Type B pancreatic cell (in vitro differentiated cells): ENCODE measurements around the gene MIPEP. TPM values are rescaled to one million over a fixed set of nuclear protein-coding genes. Genes with fewer than 3 reads are reported as not detected.

Experiments
- DNase-seq: peaks from one replicate; pipeline ENCODE4 v3.0.0; 2021; ENCODE audit warnings: mixed read lengths; ENCODE audit not compliant: unreplicated experiment; ENCODE audit errors: extremely low spot score
- H3K27ac Mint-ChIP-seq: 2 replicates; pipeline ENCODE4 v1.8.0; 2021; ENCODE audit warnings: mild to moderate bottlenecking, mixed read lengths
- H3K27me3 Mint-ChIP-seq: 2 replicates; pipeline ENCODE4 v1.8.0; 2021; ENCODE audit warnings: mixed read lengths
- H3K36me3 Mint-ChIP-seq: 2 replicates; pipeline ENCODE4 v1.8.0; 2021; ENCODE audit warnings: mixed read lengths
- H3K4me1 Mint-ChIP-seq: one replicate; pipeline ENCODE4 v1.8.0; 2021; ENCODE audit warnings: mixed read lengths; ENCODE audit not compliant: unreplicated experiment
- H3K4me3 Mint-ChIP-seq: 2 replicates; pipeline ENCODE4 v1.8.0; 2021; ENCODE audit warnings: mild to moderate bottlenecking, mixed read lengths
- H3K9me3 Mint-ChIP-seq: 2 replicates; pipeline ENCODE4 v1.8.0; 2021; ENCODE audit warnings: mixed read lengths
- total RNA-seq: library from RNA; stranded (reverse); gene quantifications from 2 replicates; pipeline ENCODE4 v1.2.1, GENCODE V29; 2021; ENCODE audit warnings: low replicate concordance
- TF ChIP-seq, protein P1 (sequence below): fragments of 200-600 bp; sonication (generic); conservative IDR thresholded peaks from 2 replicates; pipeline ENCODE4 v1.5.0; 2021; ENCODE audit warnings: antibody characterized with exemption, mild to moderate bottlenecking

Gene MIPEP
- total RNA-seq, 1 donor from 2014 or later: 29.9 TPM

DNA sequence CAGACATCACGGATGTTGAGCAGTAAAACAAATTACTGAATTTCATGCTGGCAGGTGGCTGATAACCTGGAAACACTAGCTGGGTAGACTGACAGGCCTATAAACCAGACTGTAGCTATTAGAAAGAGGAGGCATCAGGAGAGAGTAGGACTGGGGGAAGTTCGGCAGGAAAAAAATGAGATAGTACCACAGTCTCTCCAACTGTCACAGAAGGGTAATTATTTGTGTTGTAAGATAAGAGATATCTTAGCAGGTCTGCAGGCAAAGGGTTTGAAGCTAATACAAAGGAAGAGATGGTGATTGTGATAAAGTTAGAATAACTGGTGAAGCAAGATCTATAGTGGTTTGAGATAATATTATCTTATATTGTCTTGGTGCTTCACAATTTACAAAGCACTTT, 41.7 kb downstream of the MIPEP start:
- TF ChIP-seq, protein P1, sequence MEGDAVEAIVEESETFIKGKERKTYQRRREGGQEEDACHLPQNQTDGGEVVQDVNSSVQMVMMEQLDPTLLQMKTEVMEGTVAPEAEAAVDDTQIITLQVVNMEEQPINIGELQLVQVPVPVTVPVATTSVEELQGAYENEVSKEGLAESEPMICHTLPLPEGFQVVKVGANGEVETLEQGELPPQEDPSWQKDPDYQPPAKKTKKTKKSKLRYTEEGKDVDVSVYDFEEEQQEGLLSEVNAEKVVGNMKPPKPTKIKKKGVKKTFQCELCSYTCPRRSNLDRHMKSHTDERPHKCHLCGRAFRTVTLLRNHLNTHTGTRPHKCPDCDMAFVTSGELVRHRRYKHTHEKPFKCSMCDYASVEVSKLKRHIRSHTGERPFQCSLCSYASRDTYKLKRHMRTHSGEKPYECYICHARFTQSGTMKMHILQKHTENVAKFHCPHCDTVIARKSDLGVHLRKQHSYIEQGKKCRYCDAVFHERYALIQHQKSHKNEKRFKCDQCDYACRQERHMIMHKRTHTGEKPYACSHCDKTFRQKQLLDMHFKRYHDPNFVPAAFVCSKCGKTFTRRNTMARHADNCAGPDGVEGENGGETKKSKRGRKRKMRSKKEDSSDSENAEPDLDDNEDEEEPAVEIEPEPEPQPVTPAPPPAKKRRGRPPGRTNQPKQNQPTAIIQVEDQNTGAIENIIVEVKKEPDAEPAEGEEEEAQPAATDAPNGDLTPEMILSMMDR: no peak
- H3K27me3 Mint-ChIP-seq: no peaks in the 10 kb centered on the region
- no peaks in the 10 kb centered on the region for H3K9me3 Mint-ChIP-seq
- no peak overlapping the region for H3K4me3 Mint-ChIP-seq
- no peak for DNase-seq
- H3K36me3 Mint-ChIP-seq: peaks cover 10% of the 10 kb centered on the region
- H3K4me1 Mint-ChIP-seq: peaks cover 22% of the 10 kb centered on the region
- no peak overlapping the region for H3K27ac Mint-ChIP-seq

DNA sequence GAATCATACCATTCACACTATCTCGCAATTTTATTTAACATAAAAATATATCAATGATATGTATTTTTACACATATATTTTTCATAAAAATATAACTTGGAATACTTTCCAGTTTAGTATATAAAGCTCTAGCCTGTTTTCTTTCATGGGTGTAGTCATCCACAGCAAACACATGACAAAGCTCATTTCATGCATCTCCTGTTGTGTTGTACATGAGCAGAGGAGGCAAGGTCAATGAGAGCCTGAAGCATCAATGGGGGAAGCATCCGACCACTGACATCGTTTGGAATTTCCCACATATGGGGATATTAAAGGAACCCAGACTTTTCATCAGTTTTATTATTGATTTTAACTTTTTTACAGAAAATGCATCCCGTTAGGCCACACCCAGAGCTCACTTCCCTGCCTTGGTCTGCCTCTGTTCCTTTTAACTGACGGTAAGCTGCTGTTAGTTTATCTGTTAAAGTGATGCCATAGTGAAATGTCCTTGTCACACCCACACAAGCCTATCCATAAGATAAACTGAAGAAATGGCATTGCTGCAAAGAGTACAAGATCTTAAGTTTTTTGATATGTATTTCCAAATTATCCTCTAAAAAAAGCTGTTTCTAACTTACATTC, 44.0 kb downstream of the MIPEP start:
- no peak overlapping the region for H3K27ac Mint-ChIP-seq
- no peak for DNase-seq
- TF ChIP-seq, protein P1: no peak
- peaks cover 14% of the 10 kb centered on the region for H3K36me3 Mint-ChIP-seq
- no peaks in the 10 kb centered on the region for H3K27me3 Mint-ChIP-seq
- H3K9me3 Mint-ChIP-seq: no peaks in the 10 kb centered on the region
- H3K4me1 Mint-ChIP-seq: peaks cover 18% of the 10 kb centered on the region
- no peak overlapping the region for H3K4me3 Mint-ChIP-seq

DNA sequence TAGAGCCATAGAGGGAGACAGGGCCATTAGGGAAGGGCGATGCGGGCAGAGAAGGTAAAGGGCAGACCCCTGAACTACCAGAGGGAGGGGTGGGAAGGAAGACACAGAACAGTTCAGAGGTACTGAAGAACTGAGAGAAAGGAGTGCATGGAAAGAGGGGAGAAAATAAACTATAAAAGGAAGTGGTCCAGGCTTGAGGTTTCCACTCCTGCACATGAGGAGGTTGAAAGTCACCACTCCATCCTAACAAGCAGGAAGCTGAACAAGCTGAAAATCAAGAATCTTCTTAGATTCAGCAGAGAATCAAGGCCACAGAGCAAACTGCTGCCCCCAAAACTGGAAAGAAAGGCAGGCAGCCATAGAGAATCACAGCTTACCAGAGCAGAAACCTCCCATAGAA, 45.1 kb downstream of the MIPEP start:
- Mint-ChIP-seq H3K36me3 (peaks cover 21% of the 10 kb centered on the region), H3K9me3 (no peaks in the 10 kb centered on the region), H3K27me3 (no peaks in the 10 kb centered on the region), H3K27ac (no peak overlapping the region), H3K4me3 (no peak overlapping the region), H3K4me1 (peaks cover 18% of the 10 kb centered on the region)
- no peak for DNase-seq
- TF ChIP-seq, protein P1: no peak

DNA sequence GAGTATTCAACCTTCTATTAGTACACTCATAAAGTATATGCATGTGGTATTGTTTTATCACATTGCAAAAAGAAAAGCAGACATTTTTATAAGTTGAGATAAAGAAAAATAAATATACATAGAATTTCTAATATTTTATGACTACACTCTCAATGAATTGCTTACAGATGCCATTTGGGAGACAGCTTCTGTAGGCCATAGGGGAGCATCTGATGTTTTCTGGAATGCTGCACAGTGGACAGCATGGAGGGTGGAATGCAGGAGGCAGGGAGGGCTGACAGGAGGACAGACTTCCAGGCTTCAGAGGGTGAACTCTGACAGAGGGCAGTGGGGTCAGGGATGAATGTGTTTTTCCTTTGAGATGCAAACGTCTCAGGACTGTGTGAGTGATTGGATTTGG, 45.8 kb downstream of the MIPEP start:
- TF ChIP-seq, protein P1: no peak
- Mint-ChIP-seq H3K27ac (no peak overlapping the region), H3K36me3 (peaks cover 28% of the 10 kb centered on the region), H3K9me3 (no peaks in the 10 kb centered on the region), H3K4me1 (peaks cover 17% of the 10 kb centered on the region), H3K27me3 (no peaks in the 10 kb centered on the region), H3K4me3 (no peak overlapping the region)
- DNase-seq: no peak

DNA sequence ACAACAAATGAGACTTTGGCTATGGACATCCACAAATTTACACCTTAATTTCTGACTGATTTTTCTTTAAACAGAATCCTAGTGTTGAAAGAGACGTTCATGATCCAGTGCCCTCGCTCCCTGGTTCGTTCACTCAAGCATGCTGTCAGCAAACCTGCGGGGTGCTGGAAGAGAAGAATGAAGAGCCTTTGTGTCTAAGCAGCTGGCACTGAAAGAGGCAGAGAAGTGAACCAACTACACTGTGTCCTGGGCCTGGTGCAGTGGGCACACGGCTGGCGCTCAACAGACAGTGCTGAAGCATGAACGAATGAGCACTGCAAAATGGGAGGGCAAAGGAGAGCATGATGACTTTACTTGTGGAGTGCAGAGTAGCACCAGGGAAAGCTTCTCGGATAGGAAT, 46.8 kb downstream of the MIPEP start:
- no peak overlapping the region for H3K4me3 Mint-ChIP-seq
- H3K36me3 Mint-ChIP-seq: peaks cover 30% of the 10 kb centered on the region
- H3K4me1 Mint-ChIP-seq: peaks cover 9% of the 10 kb centered on the region

More for the DNA sequence above, 46.8 kb downstream of the MIPEP start:
- H3K9me3 Mint-ChIP-seq: no peaks in the 10 kb centered on the region
- H3K27ac Mint-ChIP-seq: no peak overlapping the region
- DNase-seq: no peak
- TF ChIP-seq, protein P1: no peak
- H3K27me3 Mint-ChIP-seq: no peaks in the 10 kb centered on the region
